Gastroesophageal sphincter (tissue), 4 donors: ENCODE measurements around the gene EIF5B. TPM values are rescaled to one million over a fixed set of nuclear protein-coding genes. Genes with fewer than 3 reads are reported as not detected.
A peak's percentile ranks its signal among the peaks of the same experiment; 100 is the strongest.

Experiments
- ATAC-seq: fragments of 150-250 bp; one replicate; pipeline ENCODE4 v1.9.1; 2016; ENCODE audit warnings: mild to moderate bottlenecking, moderate library complexity
- H3K27ac ChIP-seq, 4 donors: fragments of 200-600 bp; sonication (generic) in 3 of 4; 1 replicate in 3 of 4; 2 replicates in 1 of 4; pipeline ENCODE4 v1.5.1; 2016 to 2019
- H3K27me3 ChIP-seq: fragments of 200-600 bp; sonication (generic); one replicate; pipeline ENCODE4 v1.5.1; 2019
- H3K36me3 ChIP-seq, 2 donors: fragments of 200-600 bp; sonication (generic); one replicate each; pipeline ENCODE4 v1.5.1; 2019; ENCODE audit warnings: control low read depth in 1 of 2
- H3K4me1 ChIP-seq, 3 donors: fragments of 200-600 bp; sonication (generic); 1 replicate in 2 of 3; 2 replicates in 1 of 3; pipeline ENCODE4 v1.5.1; 2016 to 2019; ENCODE audit warnings: control low read depth in 2 of 3
- H3K4me3 ChIP-seq, 2 donors: fragments of 200-600 bp; sonication (generic); one replicate each; pipeline ENCODE4 v1.5.1; 2019; ENCODE audit warnings: mild to moderate bottlenecking in 1 of 2, moderate library complexity in 1 of 2
- H3K9me3 ChIP-seq, 3 donors: fragments of 200-600 bp; sonication (generic); one replicate each; pipeline ENCODE4 v1.5.1; 2017 to 2019; ENCODE audit warnings: control low read depth in 2 of 3
- CTCF ChIP-seq, 4 experiments: fragments of 200-600 bp in 2 of 4; fragments of 450-650 bp in 2 of 4; sonication (generic) in 1 of 4; IDR thresholded peaks; one replicate each; pipeline ENCODE4 v1.5.1; 2017 to 2019; ENCODE audit warnings: antibody characterized with exemption in 4 of 4, mild to moderate bottlenecking in 2 of 4, moderate library complexity in 2 of 4
- EP300 ChIP-seq: sonication (generic); formaldehyde crosslinking; IDR thresholded peaks from one replicate; pipeline ENCODE4 v1.6.1; 2017; ENCODE audit warnings: antibody characterized with exemption, mild to moderate bottlenecking
- POLR2A ChIP-seq, 2 donors: fragments of 450-650 bp; IDR thresholded peaks; one replicate each; pipeline ENCODE4 v1.6.1; 2017; ENCODE audit warnings: antibody characterized with exemption in 2 of 2, mild to moderate bottlenecking in 2 of 2, moderate library complexity in 1 of 2
- POLR2AphosphoS5 ChIP-seq: sonication (generic); formaldehyde crosslinking; IDR thresholded peaks from one replicate; pipeline ENCODE4 v1.6.1; 2017; ENCODE audit warnings: antibody characterized with exemption
- WGBS, 2 donors: methylation state at CpG; one replicate each; pipeline ENCODE4 v1.1.5; 2018; ENCODE audit warnings: low coverage in 1 of 2; 5-methylcytosine and 5-hydroxymethylcytosine counted together
- total RNA-seq, 4 donors: library from RNA; depleted of rRNA; stranded (reverse); fragments of >200 nt; gene quantifications; one replicate each; pipeline ENCODE4 v1.1.0, GENCODE V29; 2016

The EIF5B gene
- total RNA-seq, 4 donors from 2014 or later = 36.8 to 55.4 (median 45.6) TPM

- H3K4me1 ChIP-seq = no peaks in the 10 kb centered on the region
- ATAC-seq = no peak
- no peak for TF ChIP-seq POLR2A (IDR thresholded peaks at IDR 0.05)
- no peak for TF ChIP-seq POLR2AphosphoS5
- TF ChIP-seq CTCF (IDR thresholded peaks at IDR 0.05) = no peak
- TF ChIP-seq EP300 = no peak
- H3K27ac ChIP-seq = no peak overlapping the region
- no peaks in the 10 kb centered on the region for H3K27me3 ChIP-seq
- H3K4me3 ChIP-seq = no peak overlapping the region
- H3K36me3 ChIP-seq = peaks cover 2 to 96% of the 10 kb centered on the region in 2 donors
- no peaks in the 10 kb centered on the region for H3K9me3 ChIP-seq
- WGBS, 2 donors = 72 to 82% methylated on average over 3 of the region's 3 CpGs
Measured at GRCh38 chr2:99395589-99396130, 58.5 kb downstream of the EIF5B start.

DNA sequence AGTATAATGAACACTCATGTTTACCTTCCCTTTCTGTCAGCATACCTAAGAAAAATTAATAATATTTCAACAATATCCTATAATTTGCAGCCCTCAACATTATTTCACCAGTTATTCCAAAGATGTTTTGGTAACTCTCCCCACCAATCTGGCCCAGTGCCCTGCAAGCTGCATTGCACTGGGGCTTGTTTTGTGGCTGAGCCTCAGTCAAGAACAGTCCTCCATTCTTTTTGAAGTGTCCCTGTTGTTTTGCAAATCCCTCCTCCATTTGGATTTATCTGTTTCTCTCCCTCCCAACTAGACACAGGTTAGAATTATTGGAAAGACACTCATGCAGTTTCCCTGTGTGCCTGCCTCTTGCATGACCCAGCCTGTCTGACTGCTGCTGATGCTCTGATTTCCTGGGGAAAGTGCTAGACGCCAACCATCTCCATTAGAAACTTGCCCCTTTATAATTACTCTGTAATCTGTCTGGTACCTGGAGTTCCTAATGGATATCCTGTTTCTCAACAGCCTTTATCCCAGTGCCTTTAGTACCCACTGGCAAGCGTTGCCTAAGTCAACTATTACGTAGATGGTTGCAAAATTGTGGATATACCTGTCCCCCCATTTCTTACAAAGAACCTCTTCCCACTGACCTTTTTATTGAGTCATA is 60.2 kb downstream of the EIF5B start:
- no peaks in the 10 kb centered on the region for H3K27me3 ChIP-seq
- WGBS, 2 donors = 90 to 94% methylated on average over 2 to 3 of the region's 3 CpGs
- ATAC-seq = no peak
- no peaks in the 10 kb centered on the region for H3K4me1 ChIP-seq
- no peak overlapping the region for H3K4me3 ChIP-seq
- peaks cover 3 to 98% of the 10 kb centered on the region in 2 donors for H3K36me3 ChIP-seq
- no peaks in the 10 kb centered on the region for H3K9me3 ChIP-seq
- TF ChIP-seq EP300 (no peak), CTCF (IDR thresholded peaks at IDR 0.05) (no peak), POLR2AphosphoS5 (no peak), POLR2A (IDR thresholded peaks at IDR 0.05) (no peak)
- H3K27ac ChIP-seq = no peak overlapping the region

GRCh38 chr2:99398303-99398702 is 61.1 kb downstream of the EIF5B start:
- Histone ChIP-seq H3K27ac (peak overlapping the region in 1 of 4 donors; percentile 7), H3K4me3 (no peak overlapping the region), H3K4me1 (no peaks in the 10 kb centered on the region), H3K36me3 (peaks cover 3 to 98% of the 10 kb centered on the region in 2 donors), H3K27me3 (no peaks in the 10 kb centered on the region), H3K9me3 (no peaks in the 10 kb centered on the region)
- 93 to 96% methylated on average over 3 to 5 of the region's 5 CpGs for WGBS, 2 donors
- no peak for ATAC-seq
- no peak for TF ChIP-seq POLR2A (IDR thresholded peaks at IDR 0.05)
- TF ChIP-seq EP300 = no peak
- TF ChIP-seq CTCF (IDR thresholded peaks at IDR 0.05) = no peak
- TF ChIP-seq POLR2AphosphoS5 = no peak

DNA sequence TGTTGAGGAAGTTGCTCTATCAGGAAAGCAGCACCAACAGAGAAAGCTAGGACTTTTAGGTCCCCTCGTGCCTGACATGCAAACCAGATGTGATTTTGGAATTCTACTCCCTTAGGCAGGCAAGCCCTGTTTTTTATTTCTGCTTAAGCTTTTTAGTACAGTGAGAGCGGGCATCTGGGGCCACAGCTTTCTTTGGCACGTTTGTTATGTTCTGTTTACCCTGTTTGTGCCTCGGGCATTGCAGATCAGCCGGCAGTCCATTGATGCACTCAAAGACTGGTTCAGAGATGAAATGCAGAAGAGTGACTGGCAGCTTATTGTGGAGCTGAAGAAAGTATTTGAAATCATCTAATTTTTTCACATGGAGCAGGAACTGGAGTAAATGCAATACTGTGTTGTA is 61.9 kb downstream of the EIF5B start:
- peak overlapping the region in 1 of 4 donors; percentile 21 for H3K27ac ChIP-seq
- H3K36me3 ChIP-seq = peaks cover 3 to 98% of the 10 kb centered on the region in 2 donors
- WGBS, 2 donors = 63 to 64% methylated on average over 3 to 4 of the region's 5 CpGs
- TF ChIP-seq POLR2AphosphoS5 (no peak), EP300 (no peak), POLR2A (IDR thresholded peaks at IDR 0.05) (no peak), CTCF (IDR thresholded peaks at IDR 0.05) (no peak)
- H3K4me1 ChIP-seq = no peaks in the 10 kb centered on the region
- no peaks in the 10 kb centered on the region for H3K27me3 ChIP-seq
- H3K4me3 ChIP-seq = no peak overlapping the region
- no peaks in the 10 kb centered on the region for H3K9me3 ChIP-seq
- ATAC-seq = no peak

- WGBS, 2 donors = 49 to 67% methylated on average over 2 of the region's 2 CpGs
- peaks cover 0 to 3% (median 0%) of the 10 kb centered on the region in 3 donors for H3K4me1 ChIP-seq
- no peaks in the 10 kb centered on the region for H3K27me3 ChIP-seq
- no peak for ATAC-seq
- TF ChIP-seq EP300 (no peak), POLR2AphosphoS5 (no peak), CTCF (IDR thresholded peaks at IDR 0.05) (no peak), POLR2A (IDR thresholded peaks at IDR 0.05) (no peak)
- H3K4me3 ChIP-seq = no peak overlapping the region
- H3K36me3 ChIP-seq = peaks cover 3 to 98% of the 10 kb centered on the region in 2 donors
- no peak overlapping the region for H3K27ac ChIP-seq
- H3K9me3 ChIP-seq = no peaks in the 10 kb centered on the region
Measured at GRCh38 chr2:99399795-99400194, 62.6 kb downstream of the EIF5B start.
